Mesenchymal stem cell (in vitro differentiated cells and primary cell): ENCODE data around the gene CDH4.

Experiments used
- DNase-seq: peaks from one replicate; pipeline ENCODE4 v3.0.0-alpha.2; 2013
- H2AFZ ChIP-seq: one replicate; pipeline ENCODE4 v1.6.1; 2013; ENCODE audit warnings: low read depth, mild to moderate bottlenecking, control low read depth, inconsistent platforms, low read length, moderate library complexity
- H2AK5ac ChIP-seq: 2 replicates; pipeline ENCODE4 v1.6.1; 2013; ENCODE audit warnings: low read length, moderate library complexity, mild to moderate bottlenecking, inconsistent platforms; ENCODE audit not compliant: severe bottlenecking
- H2BK120ac ChIP-seq: one replicate; pipeline ENCODE4 v1.6.1; 2013; ENCODE audit warnings: low read depth, mild to moderate bottlenecking, inconsistent platforms, low read length, moderate library complexity
- H2BK12ac ChIP-seq, 2 experiments: one replicate each; pipeline ENCODE4 v1.6.1; 2013; ENCODE audit warnings: inconsistent platforms in 2 of 2, low read length in 2 of 2, mild to moderate bottlenecking in 2 of 2, moderate library complexity in 2 of 2, control low read depth in 1 of 2
- H2BK15ac ChIP-seq: one replicate; pipeline ENCODE4 v1.6.1; 2013; ENCODE audit warnings: mild to moderate bottlenecking, low read depth, inconsistent platforms; ENCODE audit not compliant: poor library complexity, severe bottlenecking
- H2BK5ac ChIP-seq: 2 replicates; pipeline ENCODE4 v1.6.1; 2013; ENCODE audit warnings: low read depth, mild to moderate bottlenecking, low read length, control low read depth, inconsistent platforms; ENCODE audit not compliant: poor library complexity, severe bottlenecking
- H3K14ac ChIP-seq, 2 experiments: one replicate each; pipeline ENCODE4 v1.6.1; 2013; ENCODE audit warnings: inconsistent platforms in 2 of 2, low read length in 2 of 2, control low read depth in 1 of 2, mild to moderate bottlenecking in 1 of 2, moderate library complexity in 1 of 2
- H3K18ac ChIP-seq, 2 experiments: one replicate each; pipeline ENCODE4 v1.6.1; 2013; ENCODE audit warnings: inconsistent platforms in 2 of 2, low read length in 2 of 2, control low read depth in 1 of 2, low read depth in 1 of 2, mild to moderate bottlenecking in 1 of 2
- H3K23ac ChIP-seq, 2 experiments: one replicate each; pipeline ENCODE4 v1.6.1; 2013; ENCODE audit warnings: inconsistent platforms in 2 of 2, low read length in 2 of 2, mild to moderate bottlenecking in 2 of 2, moderate library complexity in 2 of 2, control low read depth in 1 of 2
- H3K27ac ChIP-seq: 2 replicates; pipeline ENCODE4 v1.5.1; 2013; ENCODE audit warnings: mild to moderate bottlenecking, moderate library complexity, low read length, control low read depth, inconsistent platforms; ENCODE audit not compliant: poor library complexity, severe bottlenecking
- H3K27me3 ChIP-seq, 2 experiments: 2 replicates each; pipeline versions ENCODE4 v1.6.1 to v1.7.0; 2013; ENCODE audit warnings: low read length in 2 of 2, mild to moderate bottlenecking in 2 of 2, moderate library complexity in 2 of 2, control low read depth in 1 of 2, inconsistent platforms in 1 of 2; ENCODE audit not compliant: control insufficient read depth in 1 of 2, insufficient read depth in 1 of 2
- H3K36me3 ChIP-seq, 2 experiments: 2 replicates each; pipeline versions ENCODE4 v1.6.1 to v1.7.0; 2013; ENCODE audit warnings: low read length in 2 of 2, control low read depth in 1 of 2, inconsistent platforms in 1 of 2, low read depth in 1 of 2, mild to moderate bottlenecking in 1 of 2; ENCODE audit not compliant: insufficient read depth in 2 of 2, control insufficient read depth in 1 of 2
- H3K4ac ChIP-seq, 2 experiments: one replicate each; pipeline ENCODE4 v1.6.1; 2013; ENCODE audit warnings: inconsistent platforms in 2 of 2, low read length in 2 of 2, mild to moderate bottlenecking in 2 of 2, moderate library complexity in 2 of 2, control low read depth in 1 of 2, low read depth in 1 of 2
- H3K4me1 ChIP-seq: 2 replicates; pipeline ENCODE4 v1.6.1; 2013; ENCODE audit warnings: low read depth, low read length, control low read depth; ENCODE audit not compliant: control insufficient read depth, insufficient read depth
- H3K4me2 ChIP-seq: 2 replicates; pipeline ENCODE4 v1.6.1; 2013; ENCODE audit warnings: low read length, mild to moderate bottlenecking, inconsistent platforms; ENCODE audit not compliant: poor library complexity, severe bottlenecking
- H3K4me3 ChIP-seq, 2 experiments: 2 replicates each; pipeline versions ENCODE4 v1.5.1 to v1.7.0; 2013; ENCODE audit warnings: low read length in 2 of 2, mild to moderate bottlenecking in 2 of 2, control low read depth in 1 of 2, low read depth in 1 of 2; ENCODE audit not compliant: insufficient read depth in 1 of 2
- H3K79me1 ChIP-seq: replicated peaks from 2 replicates; pipeline ENCODE4 v1.6.1; 2013; ENCODE audit warnings: mild to moderate bottlenecking, control low read depth, low read length, inconsistent platforms; ENCODE audit not compliant: poor library complexity, severe bottlenecking
- H3K9ac ChIP-seq: 2 replicates; pipeline ENCODE4 v1.7.0; 2013; ENCODE audit warnings: mild to moderate bottlenecking, low read length, moderate library complexity
- H3K9me3 ChIP-seq: 2 replicates; pipeline ENCODE4 v1.7.0; 2013; ENCODE audit warnings: mild to moderate bottlenecking, low read length; ENCODE audit not compliant: control insufficient read depth
- H4K8ac ChIP-seq: one replicate; pipeline ENCODE4 v1.6.1; 2013; ENCODE audit warnings: inconsistent platforms, mild to moderate bottlenecking, low read length, moderate library complexity
- H4K91ac ChIP-seq: one replicate; pipeline ENCODE4 v1.6.1; 2013; ENCODE audit warnings: mild to moderate bottlenecking, low read length, inconsistent platforms
- WGBS: methylation state at CpG from one replicate; pipeline ENCODE4 v1.1.7; 2013; ENCODE audit warnings: mixed read lengths; 5-methylcytosine and 5-hydroxymethylcytosine counted together

Gene CDH4

GRCh38 chr20:61310954-61311353, 58.9 kb downstream of the CDH4 start:
- Histone ChIP-seq H3K18ac (no peak overlapping the region), H3K27ac (no peak overlapping the region), H2AK5ac (no peak overlapping the region), H2BK15ac (peak overlapping the region; percentile 8), H3K9me3 (no peaks in the 10 kb centered on the region), H3K27me3 (peaks cover 0 to 17% of the 10 kb centered on the region in 2 experiments), H2BK12ac (no peak overlapping the region), H3K4me1 (no peaks in the 10 kb centered on the region), H2BK120ac (no peak overlapping the region), H2BK5ac (no peak overlapping the region), H3K14ac (no peak overlapping the region), H3K23ac (no peak overlapping the region), H3K4me3 (no peak overlapping the region), H2AFZ (no peak overlapping the region), H3K79me1 (peaks cover 19% of the 10 kb centered on the region), H3K4ac (no peak overlapping the region), H3K9ac (no peak overlapping the region), H4K8ac (no peak overlapping the region), H3K36me3 (no peaks in the 10 kb centered on the region), H3K4me2 (no peak overlapping the region), H4K91ac (no peak overlapping the region)
- DNase-seq: no peak
- 100% methylated on average over 2 of the region's 7 CpGs for WGBS

- Histone ChIP-seq H3K79me1 (peaks cover 19% of the 10 kb centered on the region), H2BK120ac (no peak overlapping the region), H2BK15ac (no peak overlapping the region), H3K23ac (no peak overlapping the region), H2BK12ac (no peak overlapping the region), H3K4me1 (no peaks in the 10 kb centered on the region), H3K36me3 (no peaks in the 10 kb centered on the region), H2BK5ac (no peak overlapping the region), H3K18ac (no peak overlapping the region), H3K9ac (no peak overlapping the region), H3K27ac (no peak overlapping the region), H2AK5ac (no peak overlapping the region), H3K27me3 (peaks cover 0 to 21% of the 10 kb centered on the region in 2 experiments), H3K14ac (peak overlapping the region in 1 of 2 experiments; percentile 35), H4K8ac (no peak overlapping the region), H3K4me2 (no peak overlapping the region), H3K4me3 (no peak overlapping the region), H2AFZ (no peak overlapping the region), H4K91ac (peak overlapping the region; percentile 9), H3K4ac (no peak overlapping the region), H3K9me3 (no peaks in the 10 kb centered on the region)
- WGBS: 97% methylated on average over 13 of the region's 13 CpGs
- no peak for DNase-seq
These were observed 59.8 kb downstream of the CDH4 start for GRCh38 chr20:61311656-61312387.

GRCh38 chr20:61312925-61313324, 60.9 kb downstream of the CDH4 start:
- Histone ChIP-seq H3K79me1 (peaks cover 21% of the 10 kb centered on the region), H3K4me1 (no peaks in the 10 kb centered on the region), H2BK5ac (no peak overlapping the region), H3K14ac (peak overlapping the region in 1 of 2 experiments; percentile 9), H2BK12ac (no peak overlapping the region), H2BK15ac (no peak overlapping the region), H2AK5ac (no peak overlapping the region), H3K9me3 (no peaks in the 10 kb centered on the region), H3K18ac (no peak overlapping the region), H3K36me3 (peaks cover 0 to 3% of the 10 kb centered on the region in 2 experiments), H4K91ac (no peak overlapping the region), H4K8ac (no peak overlapping the region), H3K9ac (no peak overlapping the region), H3K27ac (no peak overlapping the region), H3K4me3 (no peak overlapping the region), H3K27me3 (peaks cover 0 to 14% of the 10 kb centered on the region in 2 experiments), H3K23ac (no peak overlapping the region), H2BK120ac (no peak overlapping the region), H3K4me2 (no peak overlapping the region), H3K4ac (no peak overlapping the region), H2AFZ (no peak overlapping the region)
- 95% methylated on average over 13 of the region's 13 CpGs for WGBS
- no peak for DNase-seq

GRCh38 chr20:61313396-61313795, 61.3 kb downstream of the CDH4 start:
- no peak overlapping the region for H3K23ac ChIP-seq
- no peak overlapping the region for H2BK120ac ChIP-seq
- H4K8ac ChIP-seq: no peak overlapping the region
- H3K79me1 ChIP-seq: peaks cover 24% of the 10 kb centered on the region
- H2BK15ac ChIP-seq: no peak overlapping the region
- 93% methylated on average over 11 of the region's 11 CpGs for WGBS
- DNase-seq: no peak
- H3K9ac ChIP-seq: no peak overlapping the region
- peaks cover 0 to 13% of the 10 kb centered on the region in 2 experiments for H3K27me3 ChIP-seq
- no peak overlapping the region for H2BK12ac ChIP-seq
- H4K91ac ChIP-seq: no peak overlapping the region
- H2AK5ac ChIP-seq: no peak overlapping the region
- H3K4me2 ChIP-seq: no peak overlapping the region
- H3K4ac ChIP-seq: no peak overlapping the region
- H3K4me1 ChIP-seq: no peaks in the 10 kb centered on the region
- no peaks in the 10 kb centered on the region for H3K9me3 ChIP-seq
- H3K36me3 ChIP-seq: peaks cover 0 to 3% of the 10 kb centered on the region in 2 experiments
- no peak overlapping the region for H2BK5ac ChIP-seq
- H3K14ac ChIP-seq: no peak overlapping the region
- no peak overlapping the region for H3K27ac ChIP-seq
- H3K4me3 ChIP-seq: no peak overlapping the region
- H2AFZ ChIP-seq: no peak overlapping the region
- H3K18ac ChIP-seq: no peak overlapping the region
